Pancreas (tissue), 10 donors: ENCODE data around the gene THSD4. TPM values are rescaled to one million over a fixed set of nuclear protein-coding genes. Genes with fewer than 3 reads are reported as not detected.

Experiments used
- ATAC-seq, 4 donors: fragments of 200-7000 bp; cut with Tn5 transposase; one replicate each; pipeline versions ENCODE4 v1.8.0 to v1.9.1; 2020; ENCODE audit warnings: mild to moderate bottlenecking in 4 of 4, moderate library complexity in 4 of 4
- DNase-seq, 6 donors: peaks; one replicate each; pipeline ENCODE4 v3.0.0-alpha.2; 2020
- FAIRE-seq: peaks from 2 replicates; lab custom pipeline; 2012; peaks lifted over from hg19 to GRCh38; lab: Jason Lieb, UNC
- H3K27ac ChIP-seq, 4 donors: fragments of 200-600 bp; sonication (generic); 1 replicate in 3 of 4; 2 replicates in 1 of 4; pipeline versions ENCODE4 v1.5.0 to v1.8.0; 2020
- H3K27me3 ChIP-seq, 4 donors: fragments of 200-600 bp; one replicate each; pipeline ENCODE4 v1.8.0; 2021
- H3K36me3 ChIP-seq, 3 donors: fragments of 200-600 bp; sonication (generic) in 1 of 3; one replicate each; pipeline versions ENCODE4 v1.5.0 to v1.8.0; 2020 to 2021
- H3K4me1 ChIP-seq, 3 donors: fragments of 200-600 bp; one replicate each; pipeline ENCODE4 v1.8.0; 2021
- H3K4me3 ChIP-seq, 4 donors: fragments of 200-600 bp; sonication (generic) in 2 of 4; one replicate each; pipeline versions ENCODE4 v1.5.0 to v1.8.0; 2020 to 2021
- H3K9me3 ChIP-seq, 4 donors: fragments of 200-600 bp; one replicate each; pipeline ENCODE4 v1.8.0; 2021
- WGBS, 2 donors: extraction: QIAGEN DNeasy Blood & Tissue Kit; methylation state at CpG; one replicate each; pipeline ENCODE4 v1.1.7; 2013; 5-methylcytosine and 5-hydroxymethylcytosine counted together
- intact Hi-C, 3 donors: fragments of 100-400 bp; cut with DNase I; formaldehyde crosslinking; loops; one replicate each; pipeline versions ENCODE4 v1.11.1 to v1.14.2; 2022
- polyA plus RNA-seq, 2 donors: library from polyadenylated mRNA; stranded (reverse); fragments of 200-250 nt; gene quantifications; one replicate each; pipeline ENCODE4 v1.2.3, GENCODE V29; 2013
- total RNA-seq, 6 donors: library from RNA; stranded (reverse); fragmentation: NEBNext Ultra II Directional in 4 of 6; extraction: Animal tissue kit (Norgen Biotek cat#: 25700) in 4 of 6; gene quantifications; one replicate each; pipeline versions ENCODE4 v1.2.1 to v1.2.4, GENCODE V29; 2021 to 2023
- TF ChIP-seq, protein P1 (sequence below), 4 donors: fragments of 200-600 bp; sonication (generic) in 3 of 4; IDR thresholded peaks; one replicate each; pipeline versions ENCODE4 v1.5.0 to v1.8.0; 2021; ENCODE audit warnings: antibody characterized with exemption in 4 of 4
- donor health status: healthy with polysubstance abuse.
- donor health status: DM: no; HTN: no; CAD: no; lungs with moderate emphysema.
- donor health status: DM: no; HTN: no; CAD: no.
- donor health status: control.
- donor health status: control.
- donor health status: Bipolar disorder and iron deficiency.
- donor health status: DM: yes; HTN: yes; CAD: no.
- donor health status: DM: no; HTN: no; CAD: no.
- donor health status: DM: no; HTN: no; CAD: no.
- donor health status: DM: yes; HTN: yes; CAD: no.

THSD4 gene
- total and polyA plus RNA-seq, 8 donors: 6.0 to 17.8 (median 13.3) TPM

DNA sequence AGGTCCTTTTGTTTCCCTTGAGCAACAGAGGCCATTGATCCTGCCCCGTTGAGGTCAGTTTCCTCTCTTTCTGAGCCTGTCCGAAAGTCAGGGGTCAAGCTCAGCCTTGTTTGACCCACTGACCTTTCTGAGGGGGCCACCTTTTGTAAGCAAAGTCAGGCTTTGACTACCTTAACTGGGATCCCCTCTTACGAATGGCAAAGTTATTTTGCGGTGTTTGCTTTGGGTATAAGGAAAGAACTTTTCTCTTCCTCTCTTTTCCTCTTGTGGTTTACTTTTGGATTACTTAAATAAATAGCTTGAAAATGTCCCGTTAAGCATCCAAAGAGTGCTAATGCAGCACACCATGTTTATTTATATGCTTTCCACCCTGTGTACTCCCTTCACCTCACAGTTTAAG is 340.6 kb downstream of the THSD4 start:
- no peaks in the 10 kb centered on the region for H3K9me3 ChIP-seq
- intact Hi-C loops: loop anchor here in 2 of 3 donors (10.0 kb wide), 2 partner anchors 269 to 349 kb away; no protein-coding TSS in a partner anchor
- TF ChIP-seq, protein P1, sequence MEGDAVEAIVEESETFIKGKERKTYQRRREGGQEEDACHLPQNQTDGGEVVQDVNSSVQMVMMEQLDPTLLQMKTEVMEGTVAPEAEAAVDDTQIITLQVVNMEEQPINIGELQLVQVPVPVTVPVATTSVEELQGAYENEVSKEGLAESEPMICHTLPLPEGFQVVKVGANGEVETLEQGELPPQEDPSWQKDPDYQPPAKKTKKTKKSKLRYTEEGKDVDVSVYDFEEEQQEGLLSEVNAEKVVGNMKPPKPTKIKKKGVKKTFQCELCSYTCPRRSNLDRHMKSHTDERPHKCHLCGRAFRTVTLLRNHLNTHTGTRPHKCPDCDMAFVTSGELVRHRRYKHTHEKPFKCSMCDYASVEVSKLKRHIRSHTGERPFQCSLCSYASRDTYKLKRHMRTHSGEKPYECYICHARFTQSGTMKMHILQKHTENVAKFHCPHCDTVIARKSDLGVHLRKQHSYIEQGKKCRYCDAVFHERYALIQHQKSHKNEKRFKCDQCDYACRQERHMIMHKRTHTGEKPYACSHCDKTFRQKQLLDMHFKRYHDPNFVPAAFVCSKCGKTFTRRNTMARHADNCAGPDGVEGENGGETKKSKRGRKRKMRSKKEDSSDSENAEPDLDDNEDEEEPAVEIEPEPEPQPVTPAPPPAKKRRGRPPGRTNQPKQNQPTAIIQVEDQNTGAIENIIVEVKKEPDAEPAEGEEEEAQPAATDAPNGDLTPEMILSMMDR (IDR thresholded peaks at IDR 0.05): no peak
- no peaks in the 10 kb centered on the region for H3K27me3 ChIP-seq
- no peak overlapping the region for H3K27ac ChIP-seq
- DNase-seq (no peak), FAIRE-seq (no peak), ATAC-seq (no peak)
- H3K36me3 ChIP-seq: no peaks in the 10 kb centered on the region
- WGBS, 2 donors: 67 to 80% methylated on average over 5 of the region's 5 CpGs
- H3K4me3 ChIP-seq: no peak overlapping the region
- no peaks in the 10 kb centered on the region for H3K4me1 ChIP-seq

DNA sequence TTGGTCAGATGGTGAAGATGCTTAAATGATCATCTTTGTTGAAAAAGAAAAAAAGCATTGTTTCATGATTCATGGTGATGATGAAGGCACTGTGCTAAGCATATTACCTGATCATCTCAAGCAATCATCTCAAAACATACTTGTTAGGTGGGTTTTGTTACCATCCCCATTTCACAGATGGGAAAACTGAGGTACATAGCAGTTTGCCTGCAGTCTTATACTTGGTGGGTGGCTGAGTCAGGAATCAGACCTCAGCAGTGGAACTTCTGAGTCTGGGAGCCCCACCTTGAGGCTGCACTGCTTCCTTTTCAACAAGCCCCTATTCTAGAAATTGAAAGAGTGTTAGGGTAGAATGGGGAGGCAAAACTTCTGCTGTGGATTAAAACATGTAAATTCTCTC is 341.1 kb downstream of the THSD4 start:
- FAIRE-seq (no peak), DNase-seq (no peak), ATAC-seq (no peak)
- Histone ChIP-seq H3K27ac (no peak overlapping the region), H3K9me3 (no peaks in the 10 kb centered on the region), H3K4me1 (no peaks in the 10 kb centered on the region), H3K36me3 (no peaks in the 10 kb centered on the region), H3K27me3 (no peaks in the 10 kb centered on the region), H3K4me3 (no peak overlapping the region)
- intact Hi-C loops: loop anchor here in 2 of 3 donors (10.0 kb wide), 2 partner anchors 268 to 348 kb away; no protein-coding TSS in a partner anchor
- TF ChIP-seq, protein P1 (IDR thresholded peaks at IDR 0.05): no peak

DNA sequence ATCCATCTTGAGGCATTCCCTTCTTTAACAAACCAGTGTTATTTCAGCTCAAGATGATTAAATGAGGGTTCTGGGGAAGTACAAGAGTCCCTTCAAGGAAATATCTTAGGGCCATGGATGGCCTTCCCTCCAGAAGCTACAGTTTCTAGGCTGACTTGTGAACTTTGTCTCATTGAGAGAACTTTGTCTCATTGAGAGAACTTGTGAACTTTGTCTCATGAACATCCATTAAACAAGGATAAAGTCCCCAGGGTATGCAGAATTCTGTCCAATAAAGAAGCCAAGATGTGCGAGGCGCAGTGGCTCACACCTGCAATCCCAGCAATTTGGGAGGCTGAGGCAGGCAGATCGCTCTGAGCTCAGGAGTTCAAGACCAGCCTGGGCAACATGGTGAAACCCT is 341.5 kb downstream of the THSD4 start:
- no peak overlapping the region for H3K27ac ChIP-seq
- intact Hi-C loops: loop anchor here in 2 of 3 donors (10.0 kb wide), 2 partner anchors 268 to 348 kb away; no protein-coding TSS in a partner anchor
- FAIRE-seq (no peak), DNase-seq (no peak), ATAC-seq (no peak)
- H3K4me1 ChIP-seq: no peaks in the 10 kb centered on the region
- no peaks in the 10 kb centered on the region for H3K9me3 ChIP-seq
- TF ChIP-seq, protein P1 (IDR thresholded peaks at IDR 0.05): no peak
- H3K27me3 ChIP-seq: no peaks in the 10 kb centered on the region
- H3K36me3 ChIP-seq: no peaks in the 10 kb centered on the region
- H3K4me3 ChIP-seq: no peak overlapping the region
- WGBS, 2 donors: 86 to 90% methylated on average over 3 of the region's 3 CpGs

DNA sequence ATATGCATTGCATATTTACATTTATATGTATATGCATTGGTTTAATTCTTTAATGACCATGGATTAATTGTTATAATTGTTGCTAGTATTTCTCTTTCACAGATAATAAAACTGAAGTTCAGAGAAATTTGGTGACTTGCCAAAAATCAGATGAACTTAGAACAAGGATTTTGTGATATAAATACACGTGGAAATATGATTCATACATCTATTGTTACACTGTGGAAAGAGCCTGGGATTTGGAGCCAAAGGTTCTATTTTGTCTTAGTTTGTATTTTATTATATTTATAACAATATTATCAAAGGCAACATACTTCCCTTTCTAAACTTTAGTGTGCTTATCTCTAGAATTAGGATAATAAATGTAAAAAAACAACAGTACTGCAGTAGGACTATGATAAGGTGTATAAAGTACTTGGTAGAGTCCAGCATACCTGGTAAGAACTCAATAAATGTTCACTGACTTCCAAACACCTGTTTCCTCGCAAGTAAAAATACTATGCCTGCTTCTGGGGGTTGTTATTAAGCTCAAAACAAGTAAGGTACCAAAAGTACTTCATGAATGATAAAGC is 342.9 kb downstream of the THSD4 start:
- Histone ChIP-seq H3K27me3 (no peaks in the 10 kb centered on the region), H3K4me1 (no peaks in the 10 kb centered on the region), H3K36me3 (no peaks in the 10 kb centered on the region), H3K4me3 (no peak overlapping the region), H3K27ac (no peak overlapping the region), H3K9me3 (no peaks in the 10 kb centered on the region)
- WGBS, 2 donors: 49 to 53% methylated on average over 2 of the region's 2 CpGs
- ATAC-seq: no peak
- intact Hi-C loops: loop anchor here in 2 of 3 donors (10.0 kb wide), 2 partner anchors 267 to 347 kb away; no protein-coding TSS in a partner anchor
- DNase-seq: no peak
- TF ChIP-seq, protein P1 (IDR thresholded peaks at IDR 0.05): no peak
- FAIRE-seq: no peak

DNA sequence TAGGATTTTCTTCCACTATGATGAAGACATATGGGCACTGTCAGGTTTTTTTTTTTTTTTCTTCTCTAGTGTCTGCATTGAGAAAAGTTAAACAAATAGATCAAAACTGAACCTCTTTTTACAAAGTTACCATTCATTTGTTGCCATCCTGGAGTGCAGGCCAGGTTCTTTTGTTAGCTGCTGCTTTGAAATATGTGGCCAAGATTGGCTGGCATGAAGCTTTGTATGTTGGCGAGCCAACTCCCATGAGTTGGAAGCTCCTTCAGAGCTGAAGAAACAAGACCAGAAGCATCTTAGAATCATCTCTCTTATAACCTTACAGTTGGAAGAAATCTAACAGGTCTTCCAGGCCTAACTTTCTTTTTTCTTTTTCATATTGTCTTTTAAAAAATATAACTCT is 346.5 kb downstream of the THSD4 start:
- WGBS, 2 donors: 90 to 100% methylated on average over 1 of the region's 1 CpG

More for the DNA sequence above, 346.5 kb downstream of the THSD4 start:
- Histone ChIP-seq H3K27ac (no peak overlapping the region), H3K9me3 (no peaks in the 10 kb centered on the region), H3K36me3 (no peaks in the 10 kb centered on the region), H3K4me1 (no peaks in the 10 kb centered on the region), H3K4me3 (no peak overlapping the region), H3K27me3 (no peaks in the 10 kb centered on the region)
- FAIRE-seq: no peak
- DNase-seq: no peak
- TF ChIP-seq, protein P1 (IDR thresholded peaks at IDR 0.05): no peak
- no peak for ATAC-seq
- intact Hi-C loops: no loop called here
